ENCODE data around the gene RNF14. TPM values are rescaled to one million over a fixed set of nuclear protein-coding genes. Genes with fewer than 3 reads are reported as not detected.

RNF14 gene
- total and polyA plus RNA-seq, 10 of the 15 experiments (the other 5 are each of a cell fraction or from before 2014, with no cell fraction given): 13.2 to 41.8 (median 28.3) TPM

DNA sequence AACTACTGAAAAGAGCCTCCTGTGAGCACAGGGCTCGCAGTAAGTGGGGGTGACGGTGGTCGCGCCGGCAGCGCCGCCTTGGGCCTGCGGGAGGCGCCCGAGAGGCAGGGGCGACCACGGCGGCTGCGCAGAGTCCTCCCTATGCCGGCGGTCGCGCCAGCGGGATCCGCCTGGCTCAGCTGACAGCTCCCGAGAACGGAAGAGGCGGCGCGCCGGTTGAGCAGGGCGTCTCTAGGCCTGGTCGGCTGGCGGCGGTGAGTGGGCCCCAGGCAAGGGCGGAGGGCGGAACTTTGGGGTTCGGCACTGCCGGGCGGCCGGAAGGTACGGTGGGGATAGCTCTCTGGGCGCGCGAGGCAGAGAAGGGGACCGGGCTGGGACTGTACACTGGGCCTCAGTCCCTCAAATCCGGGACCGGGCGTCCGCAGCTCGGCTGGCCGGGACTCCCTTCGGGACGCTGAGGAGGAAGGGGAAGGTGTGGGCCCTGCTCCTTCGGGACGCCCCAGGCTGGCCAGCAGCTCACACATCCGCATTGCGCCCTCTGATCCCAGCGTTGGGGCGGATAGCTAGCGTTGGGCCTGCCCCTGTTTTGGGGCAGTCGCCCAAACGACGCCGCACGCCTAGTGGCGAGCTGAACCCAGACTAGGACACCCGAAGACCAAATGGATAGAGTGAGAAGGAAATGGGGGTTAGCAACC, at the start of gene RNF14 (continued):
- TF ChIP-seq, protein P1, sequence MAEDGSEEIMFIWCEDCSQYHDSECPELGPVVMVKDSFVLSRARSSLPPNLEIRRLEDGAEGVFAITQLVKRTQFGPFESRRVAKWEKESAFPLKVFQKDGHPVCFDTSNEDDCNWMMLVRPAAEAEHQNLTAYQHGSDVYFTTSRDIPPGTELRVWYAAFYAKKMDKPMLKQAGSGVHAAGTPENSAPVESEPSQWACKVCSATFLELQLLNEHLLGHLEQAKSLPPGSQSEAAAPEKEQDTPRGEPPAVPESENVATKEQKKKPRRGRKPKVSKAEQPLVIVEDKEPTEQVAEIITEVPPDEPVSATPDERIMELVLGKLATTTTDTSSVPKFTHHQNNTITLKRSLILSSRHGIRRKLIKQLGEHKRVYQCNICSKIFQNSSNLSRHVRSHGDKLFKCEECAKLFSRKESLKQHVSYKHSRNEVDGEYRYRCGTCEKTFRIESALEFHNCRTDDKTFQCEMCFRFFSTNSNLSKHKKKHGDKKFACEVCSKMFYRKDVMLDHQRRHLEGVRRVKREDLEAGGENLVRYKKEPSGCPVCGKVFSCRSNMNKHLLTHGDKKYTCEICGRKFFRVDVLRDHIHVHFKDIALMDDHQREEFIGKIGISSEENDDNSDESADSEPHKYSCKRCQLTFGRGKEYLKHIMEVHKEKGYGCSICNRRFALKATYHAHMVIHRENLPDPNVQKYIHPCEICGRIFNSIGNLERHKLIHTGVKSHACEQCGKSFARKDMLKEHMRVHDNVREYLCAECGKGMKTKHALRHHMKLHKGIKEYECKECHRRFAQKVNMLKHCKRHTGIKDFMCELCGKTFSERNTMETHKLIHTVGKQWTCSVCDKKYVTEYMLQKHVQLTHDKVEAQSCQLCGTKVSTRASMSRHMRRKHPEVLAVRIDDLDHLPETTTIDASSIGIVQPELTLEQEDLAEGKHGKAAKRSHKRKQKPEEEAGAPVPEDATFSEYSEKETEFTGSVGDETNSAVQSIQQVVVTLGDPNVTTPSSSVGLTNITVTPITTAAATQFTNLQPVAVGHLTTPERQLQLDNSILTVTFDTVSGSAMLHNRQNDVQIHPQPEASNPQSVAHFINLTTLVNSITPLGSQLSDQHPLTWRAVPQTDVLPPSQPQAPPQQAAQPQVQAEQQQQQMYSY (CRISPR knock-in tag; IDR thresholded peaks at IDR 0.05): no peak
- no peak for TF ChIP-seq CHD1 (IDR thresholded peaks at IDR 0.05; ENCODE audit: low read depth, low read length)
- TF ChIP-seq, protein P2, sequence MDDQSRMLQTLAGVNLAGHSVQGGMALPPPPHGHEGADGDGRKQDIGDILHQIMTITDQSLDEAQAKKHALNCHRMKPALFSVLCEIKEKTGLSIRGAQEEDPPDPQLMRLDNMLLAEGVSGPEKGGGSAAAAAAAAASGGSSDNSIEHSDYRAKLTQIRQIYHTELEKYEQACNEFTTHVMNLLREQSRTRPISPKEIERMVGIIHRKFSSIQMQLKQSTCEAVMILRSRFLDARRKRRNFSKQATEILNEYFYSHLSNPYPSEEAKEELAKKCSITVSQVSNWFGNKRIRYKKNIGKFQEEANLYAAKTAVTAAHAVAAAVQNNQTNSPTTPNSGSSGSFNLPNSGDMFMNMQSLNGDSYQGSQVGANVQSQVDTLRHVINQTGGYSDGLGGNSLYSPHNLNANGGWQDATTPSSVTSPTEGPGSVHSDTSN (IDR thresholded peaks at IDR 0.05; ENCODE audit: insufficient replicate concordance, low read depth, low read length): peak; percentile 35
- TF ChIP-seq, protein P3, sequence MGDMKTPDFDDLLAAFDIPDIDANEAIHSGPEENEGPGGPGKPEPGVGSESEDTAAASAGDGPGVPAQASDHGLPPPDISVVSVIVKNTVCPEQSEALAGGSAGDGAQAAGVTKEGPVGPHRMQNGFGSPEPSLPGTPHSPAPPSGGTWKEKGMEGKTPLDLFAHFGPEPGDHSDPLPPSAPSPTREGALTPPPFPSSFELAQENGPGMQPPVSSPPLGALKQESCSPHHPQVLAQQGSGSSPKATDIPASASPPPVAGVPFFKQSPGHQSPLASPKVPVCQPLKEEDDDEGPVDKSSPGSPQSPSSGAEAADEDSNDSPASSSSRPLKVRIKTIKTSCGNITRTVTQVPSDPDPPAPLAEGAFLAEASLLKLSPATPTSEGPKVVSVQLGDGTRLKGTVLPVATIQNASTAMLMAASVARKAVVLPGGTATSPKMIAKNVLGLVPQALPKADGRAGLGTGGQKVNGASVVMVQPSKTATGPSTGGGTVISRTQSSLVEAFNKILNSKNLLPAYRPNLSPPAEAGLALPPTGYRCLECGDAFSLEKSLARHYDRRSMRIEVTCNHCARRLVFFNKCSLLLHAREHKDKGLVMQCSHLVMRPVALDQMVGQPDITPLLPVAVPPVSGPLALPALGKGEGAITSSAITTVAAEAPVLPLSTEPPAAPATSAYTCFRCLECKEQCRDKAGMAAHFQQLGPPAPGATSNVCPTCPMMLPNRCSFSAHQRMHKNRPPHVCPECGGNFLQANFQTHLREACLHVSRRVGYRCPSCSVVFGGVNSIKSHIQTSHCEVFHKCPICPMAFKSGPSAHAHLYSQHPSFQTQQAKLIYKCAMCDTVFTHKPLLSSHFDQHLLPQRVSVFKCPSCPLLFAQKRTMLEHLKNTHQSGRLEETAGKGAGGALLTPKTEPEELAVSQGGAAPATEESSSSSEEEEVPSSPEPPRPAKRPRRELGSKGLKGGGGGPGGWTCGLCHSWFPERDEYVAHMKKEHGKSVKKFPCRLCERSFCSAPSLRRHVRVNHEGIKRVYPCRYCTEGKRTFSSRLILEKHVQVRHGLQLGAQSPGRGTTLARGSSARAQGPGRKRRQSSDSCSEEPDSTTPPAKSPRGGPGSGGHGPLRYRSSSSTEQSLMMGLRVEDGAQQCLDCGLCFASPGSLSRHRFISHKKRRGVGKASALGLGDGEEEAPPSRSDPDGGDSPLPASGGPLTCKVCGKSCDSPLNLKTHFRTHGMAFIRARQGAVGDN (IDR thresholded peaks at IDR 0.05): peak; percentile 60
- no peak; the same call in 1 of the 2 replicates for TF ChIP-seq STAT1 (conservative IDR thresholded peaks at IDR 0.05)
- TF ChIP-seq, protein P4, sequence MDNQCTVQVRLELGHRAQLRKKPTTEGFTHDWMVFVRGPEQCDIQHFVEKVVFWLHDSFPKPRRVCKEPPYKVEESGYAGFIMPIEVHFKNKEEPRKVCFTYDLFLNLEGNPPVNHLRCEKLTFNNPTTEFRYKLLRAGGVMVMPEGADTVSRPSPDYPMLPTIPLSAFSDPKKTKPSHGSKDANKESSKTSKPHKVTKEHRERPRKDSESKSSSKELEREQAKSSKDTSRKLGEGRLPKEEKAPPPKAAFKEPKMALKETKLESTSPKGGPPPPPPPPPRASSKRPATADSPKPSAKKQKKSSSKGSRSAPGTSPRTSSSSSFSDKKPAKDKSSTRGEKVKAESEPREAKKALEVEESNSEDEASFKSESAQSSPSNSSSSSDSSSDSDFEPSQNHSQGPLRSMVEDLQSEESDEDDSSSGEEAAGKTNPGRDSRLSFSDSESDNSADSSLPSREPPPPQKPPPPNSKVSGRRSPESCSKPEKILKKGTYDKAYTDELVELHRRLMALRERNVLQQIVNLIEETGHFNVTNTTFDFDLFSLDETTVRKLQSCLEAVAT (IDR thresholded peaks at IDR 0.05): peak; percentile 72; the same call in 1 of the 2 replicates
- TF ChIP-seq, protein P5, sequence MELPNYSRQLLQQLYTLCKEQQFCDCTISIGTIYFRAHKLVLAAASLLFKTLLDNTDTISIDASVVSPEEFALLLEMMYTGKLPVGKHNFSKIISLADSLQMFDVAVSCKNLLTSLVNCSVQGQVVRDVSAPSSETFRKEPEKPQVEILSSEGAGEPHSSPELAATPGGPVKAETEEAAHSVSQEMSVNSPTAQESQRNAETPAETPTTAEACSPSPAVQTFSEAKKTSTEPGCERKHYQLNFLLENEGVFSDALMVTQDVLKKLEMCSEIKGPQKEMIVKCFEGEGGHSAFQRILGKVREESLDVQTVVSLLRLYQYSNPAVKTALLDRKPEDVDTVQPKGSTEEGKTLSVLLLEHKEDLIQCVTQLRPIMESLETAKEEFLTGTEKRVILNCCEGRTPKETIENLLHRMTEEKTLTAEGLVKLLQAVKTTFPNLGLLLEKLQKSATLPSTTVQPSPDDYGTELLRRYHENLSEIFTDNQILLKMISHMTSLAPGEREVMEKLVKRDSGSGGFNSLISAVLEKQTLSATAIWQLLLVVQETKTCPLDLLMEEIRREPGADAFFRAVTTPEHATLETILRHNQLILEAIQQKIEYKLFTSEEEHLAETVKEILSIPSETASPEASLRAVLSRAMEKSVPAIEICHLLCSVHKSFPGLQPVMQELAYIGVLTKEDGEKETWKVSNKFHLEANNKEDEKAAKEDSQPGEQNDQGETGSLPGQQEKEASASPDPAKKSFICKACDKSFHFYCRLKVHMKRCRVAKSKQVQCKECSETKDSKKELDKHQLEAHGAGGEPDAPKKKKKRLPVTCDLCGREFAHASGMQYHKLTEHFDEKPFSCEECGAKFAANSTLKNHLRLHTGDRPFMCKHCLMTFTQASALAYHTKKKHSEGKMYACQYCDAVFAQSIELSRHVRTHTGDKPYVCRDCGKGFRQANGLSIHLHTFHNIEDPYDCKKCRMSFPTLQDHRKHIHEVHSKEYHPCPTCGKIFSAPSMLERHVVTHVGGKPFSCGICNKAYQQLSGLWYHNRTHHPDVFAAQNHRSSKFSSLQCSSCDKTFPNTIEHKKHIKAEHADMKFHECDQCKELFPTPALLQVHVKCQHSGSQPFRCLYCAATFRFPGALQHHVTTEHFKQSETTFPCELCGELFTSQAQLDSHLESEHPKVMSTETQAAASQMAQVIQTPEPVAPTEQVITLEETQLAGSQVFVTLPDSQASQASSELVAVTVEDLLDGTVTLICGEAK (IDR thresholded peaks at IDR 0.05; ENCODE audit: borderline replicate concordance): peak; percentile 83
- no peak for TF ChIP-seq POU2F2 (IDR thresholded peaks at IDR 0.05; ENCODE audit: borderline replicate concordance, low read depth, low read length)
